GM12892 (cell line): Measurements from ENCODE around the gene SLC38A3.

Experiments
- POLR2A ChIP-seq: IDR thresholded peaks from 2 replicates; pipeline ENCODE4 v1.6.1; 2011; ENCODE audit warnings: low read depth, low read length, control low read depth
- POLR2AphosphoS5 ChIP-seq: IDR thresholded peaks from 2 replicates; pipeline ENCODE4 v1.6.1; 2011; ENCODE audit warnings: low read depth, low read length, control low read depth
- TAF1 ChIP-seq: IDR thresholded peaks from 2 replicates; pipeline ENCODE4 v1.6.1; 2011; ENCODE audit warnings: low read depth, mild to moderate bottlenecking, control low read depth, low read length, borderline replicate concordance

GRCh38 chr3:50215529-50215928, 10.5 kb downstream of the SLC38A3 start:
- TF ChIP-seq POLR2A (no peak), POLR2AphosphoS5 (no peak), TAF1 (no peak)
